Fibroblast of skin of abdomen (primary cell): Measurements from ENCODE around the gene CDK5RAP2. TPM values are rescaled to one million over a fixed set of nuclear protein-coding genes. Genes with fewer than 3 reads are reported as not detected.
A peak's percentile ranks its signal among the peaks of the same experiment; 100 is the strongest.

Experiments
- DNase-seq: peaks from one replicate; pipeline ENCODE4 v3.0.0-alpha.2; 2013
- polyA plus RNA-seq, 2 experiments: library from polyadenylated mRNA; unstranded; fragments of 120-200 nt; gene quantifications; one replicate each; pipeline ENCODE4 v1.2.1, GENCODE V29; 2013; ENCODE audit not compliant: insufficient read length in 2 of 2

The CDK5RAP2 gene
- 35.2 TPM for polyA plus RNA-seq (2013, experiment 1 of 2; ENCODE audit: insufficient read length)
- polyA plus RNA-seq (2013, experiment 2 of 2; ENCODE audit: insufficient read length): 36.6 TPM

DNA sequence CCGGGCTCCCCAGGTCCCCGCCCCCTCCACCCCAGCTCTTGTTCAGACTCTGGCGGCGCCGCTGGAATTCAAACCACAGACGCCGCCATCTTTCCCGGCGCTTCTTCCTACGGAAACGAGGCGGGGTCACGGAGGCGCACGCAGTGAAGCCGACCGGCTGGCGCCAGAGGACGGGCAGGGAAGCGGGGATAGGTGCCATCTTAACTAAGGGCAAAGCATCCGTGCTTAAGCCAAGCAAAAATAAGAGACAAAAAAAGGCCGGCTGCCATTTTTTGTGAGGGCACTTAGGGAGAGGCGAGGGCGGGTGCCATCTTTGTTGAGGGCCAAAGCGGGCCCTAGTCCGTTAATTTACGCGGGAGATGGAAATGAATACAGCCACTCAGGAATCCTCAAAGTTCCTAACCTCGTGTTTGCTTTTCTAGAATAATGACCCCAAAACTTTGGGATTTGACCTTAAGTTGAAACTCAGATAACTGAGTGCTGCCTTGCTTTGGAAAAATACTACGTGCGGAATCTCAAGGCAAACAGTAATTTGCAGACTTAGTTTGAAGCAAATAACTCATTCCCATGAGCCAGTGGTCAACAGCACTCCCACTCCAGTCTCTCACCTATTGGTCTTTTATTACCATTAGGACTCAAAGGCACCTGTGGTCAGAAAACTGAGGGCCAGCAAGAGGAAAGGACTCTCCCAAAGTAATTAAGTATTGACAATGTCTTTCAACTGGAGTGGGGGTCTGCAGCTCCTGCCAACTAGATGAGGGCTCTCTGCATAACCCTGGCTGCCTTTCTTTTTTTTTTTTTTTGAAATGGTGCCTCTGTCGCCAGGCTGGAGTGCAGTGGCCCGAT, at the start of gene CDK5RAP2:
TSS of gene CDK5RAP2 (minus strand) at position 117 of the 846 bp plus-strand sequence. CDS start 189 bp downstream, outside the sequence.
- DNase-seq: peak; percentile 99

DNA sequence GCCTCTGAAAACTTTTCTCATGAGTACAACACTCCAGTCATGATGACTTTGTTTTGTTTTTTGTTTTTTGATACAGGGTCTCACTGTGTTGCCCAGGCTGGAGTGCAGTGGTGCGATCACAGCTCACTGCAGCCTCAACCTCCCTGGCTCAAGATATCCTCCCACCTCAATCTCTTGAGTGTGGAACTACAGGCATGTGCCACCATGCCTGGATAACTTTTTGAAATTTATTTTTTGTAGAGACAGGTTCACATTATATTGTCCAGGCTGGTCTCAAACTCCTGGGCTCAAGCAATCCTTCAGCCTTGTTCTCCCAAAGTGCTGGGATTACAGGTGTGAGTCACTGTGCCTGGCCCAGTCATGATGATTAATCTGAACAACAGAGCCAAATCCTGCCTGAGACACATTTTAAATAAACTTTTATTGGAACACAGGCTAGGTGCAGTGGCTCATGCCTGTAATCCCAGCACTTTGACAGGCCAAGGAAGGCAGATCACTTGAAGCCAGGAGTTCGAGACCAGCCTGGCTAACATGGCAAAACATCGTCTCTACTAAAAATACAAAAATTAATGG, 49.0 kb upstream of the CDK5RAP2 start:
- DNase-seq: peak; percentile 27

- no peak for DNase-seq
Observed at GRCh38 chr9:120628207-120628924, 48.4 kb upstream of the CDK5RAP2 start.

GRCh38 chr9:120627073-120627472, 47.1 kb upstream of the CDK5RAP2 start:
- DNase-seq: no peak

- no peak for DNase-seq
Observed at GRCh38 chr9:120626512-120626911, 46.5 kb upstream of the CDK5RAP2 start.

- peak; percentile 9 for DNase-seq
Observed at GRCh38 chr9:120625222-120625621, 45.3 kb upstream of the CDK5RAP2 start.

DNA sequence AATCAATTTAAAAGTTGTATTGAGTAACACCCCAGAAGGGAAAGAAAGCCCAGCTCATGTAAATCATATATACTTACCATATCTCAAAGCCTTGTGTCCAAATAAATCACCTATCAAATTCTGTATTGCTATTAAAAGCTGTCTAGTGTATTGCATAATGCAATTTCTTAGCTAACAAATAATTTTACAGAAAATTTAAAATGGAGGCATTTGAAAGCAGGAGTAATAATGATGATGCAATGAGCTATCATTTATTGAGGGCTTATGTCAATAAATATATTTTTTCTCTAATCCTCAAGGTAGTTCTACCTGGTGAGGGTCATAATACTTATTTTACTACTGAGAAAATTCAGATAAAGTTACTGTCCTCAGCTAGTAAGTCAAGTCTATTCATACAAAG, 42.8 kb upstream of the CDK5RAP2 start:
- DNase-seq: no peak

GRCh38 chr9:120621941-120622340, 42.0 kb upstream of the CDK5RAP2 start:
- no peak for DNase-seq

- DNase-seq: peak; percentile 60
Observed at GRCh38 chr9:120619751-120620655, 40.0 kb upstream of the CDK5RAP2 start.

GRCh38 chr9:120616966-120617935, 37.3 kb upstream of the CDK5RAP2 start:
- peak; percentile 18 for DNase-seq

DNA sequence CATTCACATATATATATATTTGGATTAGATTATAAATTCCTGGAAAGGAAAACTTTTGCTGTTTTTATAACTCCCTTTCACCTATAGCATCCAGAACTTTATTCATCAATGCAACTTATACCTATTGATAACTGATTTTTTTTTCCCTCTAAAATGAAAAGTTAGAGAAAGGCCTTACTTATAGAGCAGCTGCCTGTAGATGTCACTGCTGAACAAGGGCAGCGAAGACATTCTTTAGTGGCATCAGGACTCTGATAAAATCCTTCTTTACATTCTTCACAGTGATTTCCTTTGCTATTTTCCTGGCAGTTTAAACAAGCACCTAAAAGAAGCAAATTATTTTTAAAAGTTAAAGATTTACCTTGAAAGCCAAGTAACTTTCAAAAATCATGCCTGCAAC, 32.3 kb upstream of the CDK5RAP2 start:
- no peak for DNase-seq

- no peak for DNase-seq
Observed at GRCh38 chr9:120611690-120612068, 31.7 kb upstream of the CDK5RAP2 start.

DNA sequence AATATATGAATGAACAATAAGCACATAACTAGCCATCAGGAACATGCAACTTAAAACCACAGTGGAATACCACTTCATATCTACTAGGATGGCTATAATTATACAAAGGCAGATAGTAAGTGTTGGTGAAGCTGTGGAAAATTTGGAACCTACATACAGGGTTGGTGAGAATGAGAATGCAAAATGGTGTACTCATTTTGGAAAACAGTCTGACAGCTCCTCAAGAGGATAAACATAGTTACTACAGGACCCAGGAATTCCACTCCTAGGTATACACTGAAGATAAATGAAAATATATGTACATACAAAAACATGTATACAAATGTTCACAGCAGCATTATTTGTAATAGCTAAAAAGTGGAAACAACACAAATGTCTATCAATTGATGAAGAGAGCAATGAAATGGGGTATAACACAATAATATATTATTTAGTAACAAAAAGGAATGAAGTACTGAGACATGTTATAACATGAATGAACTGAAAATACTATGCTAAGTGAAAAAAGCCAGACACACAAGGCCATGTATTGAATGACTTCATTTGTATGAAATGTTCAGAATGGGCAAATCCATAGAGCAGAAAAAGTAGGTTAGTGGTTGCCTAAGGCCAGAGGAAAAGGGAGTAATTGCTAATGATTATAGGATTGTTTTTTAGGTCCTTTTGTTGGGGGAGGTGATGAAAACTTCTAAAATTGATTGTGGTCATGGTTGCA, 31.2 kb upstream of the CDK5RAP2 start:
- DNase-seq: no peak

DNA sequence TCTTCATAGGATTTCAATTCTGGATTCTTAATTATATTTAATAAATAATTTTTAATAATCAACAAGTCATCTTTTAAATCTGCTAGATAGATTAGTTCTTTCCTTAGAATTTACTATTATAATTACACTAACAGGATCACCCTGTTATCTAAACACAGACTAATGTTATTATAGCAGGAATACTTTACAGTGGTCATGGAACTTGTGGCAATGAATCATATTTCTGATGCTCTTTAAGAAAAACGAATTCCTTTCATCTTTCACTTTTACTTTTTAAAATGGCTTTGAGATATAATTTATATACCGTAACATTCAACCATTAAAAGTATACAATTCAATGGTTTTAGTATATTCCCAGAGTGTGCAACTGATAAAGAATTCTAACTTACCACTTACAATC, 29.7 kb upstream of the CDK5RAP2 start:
- no peak for DNase-seq

- peak; percentile 10 for DNase-seq
Observed at GRCh38 chr9:120608421-120608820, 28.5 kb upstream of the CDK5RAP2 start.

GRCh38 chr9:120603591-120603990, 23.6 kb upstream of the CDK5RAP2 start:
- DNase-seq: no peak

DNA sequence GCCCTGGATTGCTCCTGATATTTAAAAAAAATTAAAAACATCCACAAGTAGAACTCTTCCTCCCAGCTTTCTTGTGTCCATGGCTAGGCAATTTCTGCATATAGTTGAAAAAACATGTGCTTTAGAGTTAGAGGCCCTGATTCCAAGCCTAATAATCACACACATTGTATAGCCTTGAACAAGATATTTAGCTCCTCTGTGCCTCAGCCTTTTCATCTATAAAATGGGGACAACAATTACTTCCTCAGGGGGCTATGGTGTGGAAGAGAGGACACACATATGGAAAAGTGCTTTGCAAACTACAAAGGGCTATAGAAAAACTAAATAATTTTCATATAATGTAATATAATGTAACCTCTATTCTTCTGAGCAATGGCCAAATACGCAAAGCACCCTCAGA, 23.0 kb upstream of the CDK5RAP2 start:
- no peak for DNase-seq

GRCh38 chr9:120593955-120594277, 13.9 kb upstream of the CDK5RAP2 start:
- no peak for DNase-seq

- DNase-seq: no peak
Observed at GRCh38 chr9:120593250-120593954, 13.4 kb upstream of the CDK5RAP2 start.

GRCh38 chr9:120592210-120592609, 12.2 kb upstream of the CDK5RAP2 start:
- DNase-seq: no peak
